SJSA1 (cell line): ENCODE results near the gene TCP11L1. TPM values are rescaled to one million over a fixed set of nuclear protein-coding genes. Genes with fewer than 3 reads are reported as not detected.

Source experiments
- DNase-seq, 2 experiments: peaks; one replicate each; pipeline ENCODE4 v3.0.0-alpha.2; 2015 to 2020; ENCODE audit warnings: low spot score in 2 of 2, low read depth in 1 of 2
- H3K27ac ChIP-seq: fragments of 250-450 bp; sonication (Bioruptor Pico); 2 replicates; pipeline ENCODE4 v1.5.1; 2020; ENCODE audit warnings: mild to moderate bottlenecking, moderate library complexity
- H3K27me3 ChIP-seq: fragments of 250-450 bp; sonication (Bioruptor Pico); replicated peaks from 2 replicates; pipeline ENCODE4 v1.5.1; 2020; ENCODE audit warnings: mild to moderate bottlenecking, moderate library complexity
- H3K36me3 ChIP-seq: fragments of 250-450 bp; sonication (Bioruptor Pico); 2 replicates; pipeline ENCODE4 v1.5.1; 2020; ENCODE audit warnings: mild to moderate bottlenecking
- H3K4me1 ChIP-seq: fragments of 250-450 bp; sonication (Bioruptor Pico); replicated peaks from 2 replicates; pipeline ENCODE4 v1.6.1; 2021; ENCODE audit warnings: mild to moderate bottlenecking
- H3K4me3 ChIP-seq: fragments of 250-450 bp; sonication (Bioruptor Pico); 2 replicates; pipeline ENCODE4 v1.5.1; 2020; ENCODE audit warnings: mild to moderate bottlenecking
- H3K9me3 ChIP-seq: fragments of 250-450 bp; sonication (Bioruptor Pico); replicated peaks from 2 replicates; pipeline ENCODE4 v1.5.1; 2020; ENCODE audit warnings: mild to moderate bottlenecking
- total RNA-seq: library from RNA; depleted of rRNA; stranded (reverse); fragments of >200 nt; shearing (Covaris generic); gene quantifications from 2 replicates; pipeline ENCODE4 v1.2.3, GENCODE V29; 2014; rRNA removed

TCP11L1 gene
- total RNA-seq: 24.5 and 26.4 TPM in 2 replicates

- DNase-seq: peak; percentile 97 to 99
- H3K36me3 ChIP-seq: peaks cover 13% of the 10 kb centered on the region
- H3K4me1 ChIP-seq: peaks cover 10% of the 10 kb centered on the region
- no peaks in the 10 kb centered on the region for H3K27me3 ChIP-seq
- H3K27ac ChIP-seq: peak within 1 kb of the TSS; percentile 89
- no peaks in the 10 kb centered on the region for H3K9me3 ChIP-seq
- peak within 1 kb of the TSS; percentile 84 for H3K4me3 ChIP-seq
Measured at GRCh38 chr11:33039274-33040032, at the start of gene TCP11L1. TCP11L1 (plus strand) TSS chr11:33039572; CDS start chr11:33043774, 4,202 bp downstream.

- Histone ChIP-seq H3K27ac (no peak overlapping the region), H3K4me1 (0 out of 2 replicates have a peak, but pooled peaks cover 3% of the 10 kb centered on the region), H3K27me3 (no peaks in the 10 kb centered on the region), H3K36me3 (no peaks in the 10 kb centered on the region), H3K9me3 (no peaks in the 10 kb centered on the region; the same call in 1 of the 2 replicates), H3K4me3 (no peak overlapping the region)
- no peak for DNase-seq
Measured at GRCh38 chr11:32990481-32990880, 48.9 kb upstream of the TCP11L1 start.

GRCh38 chr11:32991427-32991826 lies 47.9 kb upstream of the TCP11L1 start:
- DNase-seq: no peak
- Histone ChIP-seq H3K4me1 (0 out of 2 replicates have a peak, but pooled peaks cover 3% of the 10 kb centered on the region), H3K4me3 (no peak overlapping the region), H3K36me3 (no peaks in the 10 kb centered on the region), H3K27me3 (no peaks in the 10 kb centered on the region), H3K27ac (no peak overlapping the region), H3K9me3 (no peaks in the 10 kb centered on the region; the same call in 1 of the 2 replicates)

- H3K4me1 ChIP-seq: 0 out of 2 replicates have a peak, but pooled peaks cover under 1% of the 10 kb centered on the region
- H3K9me3 ChIP-seq: no peaks in the 10 kb centered on the region; the same call in 1 of the 2 replicates
- no peak overlapping the region for H3K4me3 ChIP-seq
- no peaks in the 10 kb centered on the region for H3K36me3 ChIP-seq
- H3K27me3 ChIP-seq: no peaks in the 10 kb centered on the region
- no peak for DNase-seq
- H3K27ac ChIP-seq: no peak overlapping the region
Measured at GRCh38 chr11:32991898-32992297, 47.5 kb upstream of the TCP11L1 start.

GRCh38 chr11:33000181-33000580 lies 39.2 kb upstream of the TCP11L1 start:
- H3K4me3 ChIP-seq: no peak overlapping the region
- peak in 1 of 2 experiments; percentile 23 for DNase-seq
- no peaks in the 10 kb centered on the region for H3K9me3 ChIP-seq
- peaks cover 12% of the 10 kb centered on the region for H3K4me1 ChIP-seq
- H3K27ac ChIP-seq: no peak overlapping the region
- no peaks in the 10 kb centered on the region for H3K27me3 ChIP-seq
- no peaks in the 10 kb centered on the region for H3K36me3 ChIP-seq

- no peak for DNase-seq
- H3K27me3 ChIP-seq: no peaks in the 10 kb centered on the region
- H3K36me3 ChIP-seq: no peaks in the 10 kb centered on the region
- no peak overlapping the region for H3K27ac ChIP-seq
- H3K4me3 ChIP-seq: no peak overlapping the region
- no peaks in the 10 kb centered on the region for H3K9me3 ChIP-seq
- peaks cover 12% of the 10 kb centered on the region for H3K4me1 ChIP-seq
Measured at GRCh38 chr11:33001281-33001680, 38.1 kb upstream of the TCP11L1 start.

GRCh38 chr11:33001751-33002542 lies 37.4 kb upstream of the TCP11L1 start:
- no peak for DNase-seq
- no peaks in the 10 kb centered on the region for H3K36me3 ChIP-seq
- H3K4me1 ChIP-seq: peaks cover 12% of the 10 kb centered on the region
- H3K4me3 ChIP-seq: no peak overlapping the region
- H3K27ac ChIP-seq: no peak overlapping the region
- no peaks in the 10 kb centered on the region; the same call in 1 of the 2 replicates for H3K9me3 ChIP-seq
- no peaks in the 10 kb centered on the region for H3K27me3 ChIP-seq

GRCh38 chr11:33005175-33005574 lies 34.2 kb upstream of the TCP11L1 start:
- no peak for DNase-seq
- no peaks in the 10 kb centered on the region for H3K27me3 ChIP-seq
- no peaks in the 10 kb centered on the region for H3K36me3 ChIP-seq
- H3K4me3 ChIP-seq: no peak overlapping the region
- H3K4me1 ChIP-seq: peaks cover 8% of the 10 kb centered on the region
- H3K9me3 ChIP-seq: no peaks in the 10 kb centered on the region; the same call in 1 of the 2 replicates
- no peak overlapping the region for H3K27ac ChIP-seq

GRCh38 chr11:33006010-33006409 lies 33.4 kb upstream of the TCP11L1 start:
- DNase-seq: no peak
- Histone ChIP-seq H3K9me3 (no peaks in the 10 kb centered on the region; the same call in 1 of the 2 replicates), H3K27ac (no peak overlapping the region), H3K27me3 (no peaks in the 10 kb centered on the region), H3K4me1 (no peaks in the 10 kb centered on the region), H3K36me3 (no peaks in the 10 kb centered on the region), H3K4me3 (no peak overlapping the region)

- peaks cover 24% of the 10 kb centered on the region for H3K4me1 ChIP-seq
- H3K27ac ChIP-seq: no peak overlapping the region
- H3K9me3 ChIP-seq: no peaks in the 10 kb centered on the region
- DNase-seq: no peak
- no peaks in the 10 kb centered on the region for H3K27me3 ChIP-seq
- H3K4me3 ChIP-seq: no peak overlapping the region
- H3K36me3 ChIP-seq: peaks cover 4% of the 10 kb centered on the region; the same call in 1 of the 2 replicates
Measured at GRCh38 chr11:33013755-33014154, 25.6 kb upstream of the TCP11L1 start.

GRCh38 chr11:33015621-33016551 lies 23.5 kb upstream of the TCP11L1 start, which contains the start of gene DEPDC7:
DEPDC7 (plus strand) TSS chr11:33015878; CDS start chr11:33015956, 78 bp downstream.
- H3K36me3 ChIP-seq: peaks cover 4% of the 10 kb centered on the region; the same call in 1 of the 2 replicates
- no peaks in the 10 kb centered on the region for H3K27me3 ChIP-seq
- H3K4me3 ChIP-seq: peak within 1 kb of the TSS; percentile 75
- H3K9me3 ChIP-seq: no peaks in the 10 kb centered on the region
- H3K4me1 ChIP-seq: peaks cover 24% of the 10 kb centered on the region
- DNase-seq: peak; percentile 88 to 94
- H3K27ac ChIP-seq: peak within 1 kb of the TSS; percentile 47

- DNase-seq: no peak
- Histone ChIP-seq H3K9me3 (no peaks in the 10 kb centered on the region), H3K4me3 (peak overlapping the region; percentile 75), H3K27ac (peak overlapping the region; percentile 47; the same call in 1 of the 2 replicates), H3K36me3 (peaks cover 4% of the 10 kb centered on the region; the same call in 1 of the 2 replicates), H3K4me1 (peaks cover 20% of the 10 kb centered on the region), H3K27me3 (no peaks in the 10 kb centered on the region)
Measured at GRCh38 chr11:33016654-33017053, 22.7 kb upstream of the TCP11L1 start.

GRCh38 chr11:33017478-33017877 lies 21.9 kb upstream of the TCP11L1 start:
- Histone ChIP-seq H3K27me3 (no peaks in the 10 kb centered on the region), H3K4me1 (peaks cover 16% of the 10 kb centered on the region), H3K9me3 (no peaks in the 10 kb centered on the region), H3K36me3 (peaks cover 4% of the 10 kb centered on the region; the same call in 1 of the 2 replicates), H3K4me3 (no peak overlapping the region), H3K27ac (no peak overlapping the region)
- no peak for DNase-seq
